Measurements from ENCODE around the gene RNF144A. TPM values are rescaled to one million over a fixed set of nuclear protein-coding genes. Genes with fewer than 3 reads are reported as not detected.
"Not testable (repeated sequence)": the region's sequence is repeated elsewhere in the genome, so short reads cannot be mapped to it uniquely, and the experiment has no call there.

The RNF144A gene
- total RNA-seq, 4 donors from 2014 or later, result 9.1 to 16.5 (median 13.9) TPM

GRCh38 chr2:6893876-6894482, 23.2 kb upstream of the RNF144A start:
- H3K4me3 ChIP-seq, result no peak overlapping the region
- no peaks in the 10 kb centered on the region for H3K36me3 ChIP-seq
- no peak for TF ChIP-seq POLR2A (IDR thresholded peaks at IDR 0.05)
- TF ChIP-seq, protein P1, sequence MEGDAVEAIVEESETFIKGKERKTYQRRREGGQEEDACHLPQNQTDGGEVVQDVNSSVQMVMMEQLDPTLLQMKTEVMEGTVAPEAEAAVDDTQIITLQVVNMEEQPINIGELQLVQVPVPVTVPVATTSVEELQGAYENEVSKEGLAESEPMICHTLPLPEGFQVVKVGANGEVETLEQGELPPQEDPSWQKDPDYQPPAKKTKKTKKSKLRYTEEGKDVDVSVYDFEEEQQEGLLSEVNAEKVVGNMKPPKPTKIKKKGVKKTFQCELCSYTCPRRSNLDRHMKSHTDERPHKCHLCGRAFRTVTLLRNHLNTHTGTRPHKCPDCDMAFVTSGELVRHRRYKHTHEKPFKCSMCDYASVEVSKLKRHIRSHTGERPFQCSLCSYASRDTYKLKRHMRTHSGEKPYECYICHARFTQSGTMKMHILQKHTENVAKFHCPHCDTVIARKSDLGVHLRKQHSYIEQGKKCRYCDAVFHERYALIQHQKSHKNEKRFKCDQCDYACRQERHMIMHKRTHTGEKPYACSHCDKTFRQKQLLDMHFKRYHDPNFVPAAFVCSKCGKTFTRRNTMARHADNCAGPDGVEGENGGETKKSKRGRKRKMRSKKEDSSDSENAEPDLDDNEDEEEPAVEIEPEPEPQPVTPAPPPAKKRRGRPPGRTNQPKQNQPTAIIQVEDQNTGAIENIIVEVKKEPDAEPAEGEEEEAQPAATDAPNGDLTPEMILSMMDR (IDR thresholded peaks at IDR 0.05), result no peak
- H3K9me3 ChIP-seq, result no peaks in the 10 kb centered on the region
- no peaks in the 10 kb centered on the region for H3K27me3 ChIP-seq
- no peaks in the 10 kb centered on the region for H3K4me1 ChIP-seq
- no peak overlapping the region for H3K27ac ChIP-seq
- DNase-seq, result no peak

GRCh38 chr2:6896930-6897759, 20.1 kb upstream of the RNF144A start:
- Histone ChIP-seq H3K4me3 (no peak overlapping the region), H3K4me1 (no peaks in the 10 kb centered on the region), H3K27ac (no peak overlapping the region), H3K27me3 (no peaks in the 10 kb centered on the region), H3K9me3 (no peaks in the 10 kb centered on the region), H3K36me3 (no peaks in the 10 kb centered on the region)
- DNase-seq, result no peak
- TF ChIP-seq, protein P1 (IDR thresholded peaks at IDR 0.05), result peak; percentile 37 to 91 (median 82)
- no peak for TF ChIP-seq POLR2A (IDR thresholded peaks at IDR 0.05)

- not testable (repeated sequence) for H3K4me3 ChIP-seq, H3K27me3 ChIP-seq, DNase-seq, H3K27ac ChIP-seq, H3K4me1 ChIP-seq, H3K9me3 ChIP-seq, H3K36me3 ChIP-seq
These were observed 14.6 kb upstream of the RNF144A start for GRCh38 chr2:6902581-6902980.

DNA sequence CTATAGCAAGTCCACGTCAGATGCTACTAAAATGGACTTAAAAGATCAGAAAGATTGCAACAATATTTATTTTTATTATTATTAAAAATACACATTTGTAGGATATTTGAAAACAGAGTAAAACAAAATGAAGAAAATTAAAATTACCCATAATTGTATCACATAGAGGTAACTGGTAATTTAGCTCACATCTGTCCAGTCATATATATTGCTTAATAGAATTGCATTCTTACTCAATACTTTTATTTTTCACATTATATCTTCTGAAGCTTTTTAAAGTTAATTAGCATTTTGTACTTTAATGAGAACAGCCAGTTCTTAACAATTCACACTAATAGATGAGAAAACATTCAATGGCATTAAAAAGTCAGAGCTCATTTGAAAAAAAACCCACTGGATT, 11.5 kb upstream of the RNF144A start:
- Histone ChIP-seq H3K27me3 (no peaks in the 10 kb centered on the region), H3K9me3 (no peaks in the 10 kb centered on the region), H3K36me3 (no peaks in the 10 kb centered on the region), H3K4me3 (no peak overlapping the region), H3K27ac (no peak overlapping the region), H3K4me1 (peaks cover 0 to 5% (median 2%) of the 10 kb centered on the region in 4 donors)
- DNase-seq, result no peak
- no peak for TF ChIP-seq POLR2A (IDR thresholded peaks at IDR 0.05)
- TF ChIP-seq, protein P1 (IDR thresholded peaks at IDR 0.05), result no peak

- no peak overlapping the region for H3K27ac ChIP-seq
- no peaks in the 10 kb centered on the region for H3K9me3 ChIP-seq
- no peak for DNase-seq
- no peak overlapping the region for H3K4me3 ChIP-seq
- peaks cover 0 to 6% (median 2%) of the 10 kb centered on the region in 4 donors for H3K4me1 ChIP-seq
- H3K27me3 ChIP-seq, result no peaks in the 10 kb centered on the region
- no peak for TF ChIP-seq POLR2A (IDR thresholded peaks at IDR 0.05)
- TF ChIP-seq, protein P1 (IDR thresholded peaks at IDR 0.05), result no peak
- H3K36me3 ChIP-seq, result no peaks in the 10 kb centered on the region
These were observed 11.0 kb upstream of the RNF144A start for GRCh38 chr2:6906165-6906741.

GRCh38 chr2:6908291-6908690, 8.9 kb upstream of the RNF144A start:
- Histone ChIP-seq H3K4me3 (no peak overlapping the region), H3K9me3 (no peaks in the 10 kb centered on the region), H3K27me3 (no peaks in the 10 kb centered on the region), H3K27ac (peak overlapping the region in 1 of 4 donors; percentile 44), H3K36me3 (no peaks in the 10 kb centered on the region), H3K4me1 (peaks cover 0 to 6% (median 2%) of the 10 kb centered on the region in 4 donors)
- no peak for TF ChIP-seq POLR2A (IDR thresholded peaks at IDR 0.05)
- TF ChIP-seq, protein P1 (IDR thresholded peaks at IDR 0.05), result no peak
- no peak for DNase-seq

Measured in Peyer's patch (tissue), 4 donors.